ENCODE data around the gene COQ8B. TPM values are rescaled to one million over a fixed set of nuclear protein-coding genes. Genes with fewer than 3 reads are reported as not detected.

COQ8B gene
- total RNA-seq, 1 experiment from 2014 or later: 19.5 TPM

GRCh38 chr19:40687525-40688016 is 29.1 kb downstream of the COQ8B start:
- Histone ChIP-seq H3K9ac (ENCODE audit: low read length) (no peak overlapping the region), H3K4me3 (ENCODE audit: low read length) (no peak overlapping the region), H3K9me2 (replicated peaks; ENCODE audit: low read length) (no peaks in the 10 kb centered on the region), H4K20me1 (ENCODE audit: low read length) (no peaks in the 10 kb centered on the region), H2AFZ (ENCODE audit: low read length) (no peak overlapping the region), H3K79me2 (ENCODE audit: low read length) (peaks cover 25% of the 10 kb centered on the region), H3F3A (ENCODE audit: low read length, unreplicated experiment) (no peaks in the 10 kb centered on the region), H3K4me1 (ENCODE audit: insufficient read depth, low read length) (peaks cover 24% of the 10 kb centered on the region), H3K36me3 (ENCODE audit: low read depth, low read length) (no peaks in the 10 kb centered on the region), H3K27ac (ENCODE audit: low read length) (no peak overlapping the region), H3K27me3 (ENCODE audit: low read length) (no peaks in the 10 kb centered on the region), H3K4me2 (ENCODE audit: low read length) (0 out of 2 replicates have a peak overlapping the region, but pooled peaks have one; percentile 98), H3K9me3 (ENCODE audit: low read length) (no peaks in the 10 kb centered on the region)
- intact Hi-C loops (cut with micrococcal nuclease): no loop called here
- ATAC-seq (no peak), DNase-seq (no peak)
- POLR2A ChIA-PET (ENCODE audit: unreplicated experiment): no interaction called here
- no peak for TF ChIP-seq EZH2phosphoT487 (IDR thresholded peaks at IDR 0.05; ENCODE audit: borderline replicate concordance, low read length)
- no peak for TF ChIP-seq EZH2 (IDR thresholded peaks at IDR 0.05; ENCODE audit: low read length, unreplicated experiment)
- TF ChIP-seq CTCF (conservative IDR thresholded peaks at IDR 0.05; ENCODE audit: low read depth, low read length): no peak
- CTCF ChIA-PET: no interaction called here
- BruUV-seq (replicated peaks): no TSS peak

GRCh38 chr19:40686882-40687524 is 29.7 kb downstream of the COQ8B start:
- DNase-seq (no peak), ATAC-seq (no peak)
- H3K27ac ChIP-seq (ENCODE audit: low read length): no peak overlapping the region
- peaks cover 25% of the 10 kb centered on the region for H3K79me2 ChIP-seq (ENCODE audit: low read length)
- BruUV-seq (replicated peaks): no TSS peak
- intact Hi-C loops (cut with micrococcal nuclease): no loop called here
- H3K4me3 ChIP-seq (ENCODE audit: low read length): no peak overlapping the region
- no peaks in the 10 kb centered on the region for H4K20me1 ChIP-seq (ENCODE audit: low read length)
- no peaks in the 10 kb centered on the region for H3K9me3 ChIP-seq (ENCODE audit: low read length)
- ChIA-PET CTCF (no interaction called here), POLR2A (ENCODE audit: unreplicated experiment) (no interaction called here)
- H3K9ac ChIP-seq (ENCODE audit: low read length): no peak overlapping the region
- no peak overlapping the region for H2AFZ ChIP-seq (ENCODE audit: low read length)
- H3K4me1 ChIP-seq (ENCODE audit: insufficient read depth, low read length): peaks cover 24% of the 10 kb centered on the region
- H3K9me2 ChIP-seq (replicated peaks; ENCODE audit: low read length): no peaks in the 10 kb centered on the region
- H3F3A ChIP-seq (ENCODE audit: low read length, unreplicated experiment): no peaks in the 10 kb centered on the region
- no peaks in the 10 kb centered on the region for H3K36me3 ChIP-seq (ENCODE audit: low read depth, low read length)
- no peak overlapping the region for H3K4me2 ChIP-seq (ENCODE audit: low read length)
- TF ChIP-seq EZH2 (IDR thresholded peaks at IDR 0.05; ENCODE audit: low read length, unreplicated experiment) (no peak), EZH2phosphoT487 (IDR thresholded peaks at IDR 0.05; ENCODE audit: borderline replicate concordance, low read length) (no peak), CTCF (conservative IDR thresholded peaks at IDR 0.05; ENCODE audit: low read depth, low read length) (no peak)
- H3K27me3 ChIP-seq (ENCODE audit: low read length): no peaks in the 10 kb centered on the region

- Histone ChIP-seq H4K20me1 (ENCODE audit: low read length) (no peaks in the 10 kb centered on the region), H3K27ac (ENCODE audit: low read length) (no peak overlapping the region), H3K9ac (ENCODE audit: low read length) (no peak overlapping the region), H3K27me3 (ENCODE audit: low read length) (no peaks in the 10 kb centered on the region), H3F3A (ENCODE audit: low read length, unreplicated experiment) (no peaks in the 10 kb centered on the region), H3K4me3 (ENCODE audit: low read length) (no peak overlapping the region), H3K36me3 (ENCODE audit: low read depth, low read length) (no peaks in the 10 kb centered on the region), H3K79me2 (ENCODE audit: low read length) (peaks cover 25% of the 10 kb centered on the region), H3K4me2 (ENCODE audit: low read length) (no peak overlapping the region), H2AFZ (ENCODE audit: low read length) (no peak overlapping the region), H3K4me1 (ENCODE audit: insufficient read depth, low read length) (peaks cover 18% of the 10 kb centered on the region), H3K9me3 (ENCODE audit: low read length) (no peaks in the 10 kb centered on the region), H3K9me2 (replicated peaks; ENCODE audit: low read length) (no peaks in the 10 kb centered on the region)
- TF ChIP-seq CTCF (conservative IDR thresholded peaks at IDR 0.05; ENCODE audit: low read depth, low read length): no peak
- no peak for DNase-seq
- no peak for ATAC-seq
- intact Hi-C loops (cut with micrococcal nuclease): no loop called here
- BruUV-seq (replicated peaks): no TSS peak
- ChIA-PET POLR2A (ENCODE audit: unreplicated experiment) (no interaction called here), CTCF (no interaction called here)
These were observed 31.1 kb downstream of the COQ8B start for GRCh38 chr19:40685563-40685962.
